ENCODE measurements around the gene A3GALT2.

DNA sequence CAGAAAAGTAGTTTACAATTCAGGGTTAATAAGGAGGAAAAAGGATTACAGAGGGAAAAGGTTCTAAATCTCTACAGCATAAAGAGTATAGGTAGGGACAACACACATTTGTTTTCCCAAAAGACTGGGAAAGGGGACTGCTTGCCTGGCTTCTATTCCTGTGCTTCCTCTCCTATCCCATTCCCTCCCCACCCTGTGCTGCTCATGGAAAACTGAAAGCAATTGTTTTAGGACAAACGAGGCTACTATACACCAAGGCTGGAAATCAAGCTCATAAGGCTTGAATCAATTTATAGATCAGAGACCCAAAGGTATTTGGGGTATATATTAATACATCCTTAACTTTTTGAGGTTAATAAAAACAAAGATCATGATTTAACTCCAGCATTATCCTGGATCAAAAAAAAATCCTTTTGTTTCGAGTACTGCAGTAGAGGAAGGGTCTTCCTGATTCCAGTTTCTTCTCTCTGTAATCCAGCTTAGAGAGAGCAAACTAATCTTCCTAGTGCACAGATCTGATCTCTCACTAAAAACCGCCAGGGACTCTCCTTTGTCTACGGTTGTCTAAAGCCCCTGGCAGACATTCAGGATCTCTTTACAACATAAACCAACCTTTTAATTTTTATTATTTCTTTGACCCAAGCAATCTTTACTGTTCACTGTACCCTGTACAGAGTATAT, 37.4 kb upstream of the A3GALT2 start:
- TF ChIP-seq BHLHE40 (IDR thresholded peaks at IDR 0.05; ENCODE audit: borderline replicate concordance) (no peak), LEF1 (IDR thresholded peaks at IDR 0.05; ENCODE audit: borderline replicate concordance) (no peak), SP1 (IDR thresholded peaks at IDR 0.05) (no peak), SUZ12 (IDR thresholded peaks at IDR 0.05) (no peak), FOXM1 (IDR thresholded peaks at IDR 0.05; ENCODE audit: borderline replicate concordance) (no peak), FOXA1 (IDR thresholded peaks at IDR 0.05) (no peak)

Measured in HEK293T (cell line).